Right cardiac atrium (tissue), 5 donors: ENCODE results near the gene AGBL3. TPM values are rescaled to one million over a fixed set of nuclear protein-coding genes. Genes with fewer than 3 reads are reported as not detected.
"Not testable (repeated sequence)": the region's sequence is repeated elsewhere in the genome, so short reads cannot be mapped to it uniquely, and the experiment has no call there.

Experiments used
- ATAC-seq, 2 donors: fragments of 200-7000 bp; cut with Tn5 transposase; one replicate each; pipeline versions ENCODE4 v1.8.0 to v1.9.1; 2020; ENCODE audit warnings: moderate library complexity in 2 of 2, mild to moderate bottlenecking in 1 of 2
- DNase-seq, 3 donors: peaks; one replicate each; pipeline ENCODE4 v3.0.0-alpha.2; 2020
- H3K27ac ChIP-seq: one replicate; pipeline ENCODE4 v1.5.1; 2013; ENCODE audit warnings: mild to moderate bottlenecking, low read length, control low read depth, moderate library complexity
- H3K27me3 ChIP-seq: one replicate; pipeline ENCODE4 v1.6.1; 2013; ENCODE audit not compliant: control insufficient read depth, insufficient read depth
- H3K4me1 ChIP-seq: one replicate; pipeline ENCODE4 v1.6.1; 2013; ENCODE audit warnings: low read length; ENCODE audit not compliant: control insufficient read depth, insufficient read depth
- H3K4me3 ChIP-seq: one replicate; pipeline ENCODE4 v1.5.1; 2013; ENCODE audit warnings: low read length, control low read depth
- H3K9me3 ChIP-seq: one replicate; pipeline ENCODE4 v1.6.1; 2013; ENCODE audit warnings: low read length; ENCODE audit not compliant: control insufficient read depth
- WGBS: extraction: QIAGEN DNeasy Blood & Tissue Kit; methylation state at CpG from one replicate; pipeline ENCODE4 v1.1.7; 2013; 5-methylcytosine and 5-hydroxymethylcytosine counted together
- intact Hi-C, 4 donors: fragments of 100-400 bp; cut with DNase I; formaldehyde crosslinking; loops; one replicate each; pipeline versions ENCODE4 v1.11.0 to v1.14.0; 2022 to 2023
- polyA plus RNA-seq: library from polyadenylated mRNA; stranded (reverse); fragments of 200-250 nt; gene quantifications from one replicate; pipeline ENCODE4 v1.2.3, GENCODE V29; 2013
- total RNA-seq, 4 donors: library from RNA; stranded (reverse); fragmentation: NEBNext Ultra II Directional; extraction: Animal tissue kit (Norgen Biotek cat#: 25700); gene quantifications; one replicate each; pipeline ENCODE4 v1.2.1, GENCODE V29; 2021
- donor health status: healthy with polysubstance abuse.
- donor health status: DM: no; HTN: yes; CAD: no.
- donor health status: DM: no; HTN: no; CAD: no.
- donor health status: DM: no; HTN: yes; CAD: no; lungs with severe emphysema.
- donor health status: DM: yes; HTN: yes; CAD: no.

Gene AGBL3
- total and polyA plus RNA-seq, 5 donors = 0.81 to 3.4 (median 1.8) TPM

GRCh38 chr7:135168489-135169140, 182.3 kb downstream of the AGBL3 start:
- Histone ChIP-seq H3K4me3 (no peak overlapping the region), H3K27ac (no peak overlapping the region), H3K4me1 (peaks cover 24% of the 10 kb centered on the region), H3K27me3 (no peaks in the 10 kb centered on the region), H3K9me3 (no peaks in the 10 kb centered on the region)
- DNase-seq (no peak), ATAC-seq (no peak)
- intact Hi-C loops = loop anchor here in 3 of 4 donors (5.0 to 10.0 kb wide), 4 partner anchors 174 to 484 kb away; partner anchors contain the start of gene AGBL3 (in 2 of the 3)
- 85% methylated on average over 13 of the region's 13 CpGs for WGBS

GRCh38 chr7:135169141-135169963, 183.0 kb downstream of the AGBL3 start:
- DNase-seq (peak in 2 of 3 donors; percentile 64 to 69), ATAC-seq (no peak)
- peaks cover 24% of the 10 kb centered on the region for H3K4me1 ChIP-seq
- H3K9me3 ChIP-seq = no peaks in the 10 kb centered on the region
- peak overlapping the region; percentile 94 for H3K27ac ChIP-seq
- H3K4me3 ChIP-seq = peak overlapping the region; percentile 71
- H3K27me3 ChIP-seq = no peaks in the 10 kb centered on the region
- intact Hi-C loops = loop anchor here in 3 of 4 donors (5.0 to 10.0 kb wide), 4 partner anchors 175 to 485 kb away; partner anchors contain the start of gene AGBL3 (in 2 of the 3)
- 62% methylated on average over 11 of the region's 11 CpGs for WGBS

- H3K27me3 ChIP-seq = no peaks in the 10 kb centered on the region
- peaks cover 21% of the 10 kb centered on the region for H3K4me1 ChIP-seq
- no peak for DNase-seq
- no peaks in the 10 kb centered on the region for H3K9me3 ChIP-seq
- intact Hi-C loops = loop anchor here in 3 of 4 donors (5.0 to 10.0 kb wide), 4 partner anchors 175 to 485 kb away; partner anchors contain the start of gene AGBL3 (in 2 of the 3)
- peak overlapping the region; percentile 71 for H3K4me3 ChIP-seq
- ATAC-seq = no peak
- 3% methylated on average over 17 of the region's 17 CpGs for WGBS
- H3K27ac ChIP-seq = peak overlapping the region; percentile 94
These were observed 183.6 kb downstream of the AGBL3 start for GRCh38 chr7:135169964-135170273.

- peak; percentile 96 to 97 for ATAC-seq
- Histone ChIP-seq H3K27me3 (no peaks in the 10 kb centered on the region), H3K27ac (peak within 1 kb of the TSS; percentile 94), H3K9me3 (no peaks in the 10 kb centered on the region), H3K4me1 (peaks cover 21% of the 10 kb centered on the region), H3K4me3 (peak within 1 kb of the TSS; percentile 71)
- under 1% methylated on average over 77 of the region's 77 CpGs for WGBS
- DNase-seq = peak; percentile 97 to 99 (median 99)
- intact Hi-C loops = no loop called here
These were observed 184.1 kb downstream of the AGBL3 start, which contains the start of gene CYREN for GRCh38 chr7:135170274-135170997. CYREN (minus strand) TSS chr7:135170707; CDS start chr7:135168922, 1,785 bp downstream.

GRCh38 chr7:135170998-135171481, 184.7 kb downstream of the AGBL3 start:
- H3K27me3 ChIP-seq, H3K9me3 ChIP-seq, intact Hi-C loops, DNase-seq, ATAC-seq: not testable (repeated sequence)
- Histone ChIP-seq H3K4me3 (peak overlapping the region; percentile 71), H3K4me1 (peaks cover 19% of the 10 kb centered on the region), H3K27ac (peak overlapping the region; percentile 94)
- 23% methylated on average over 12 of the region's 12 CpGs for WGBS

GRCh38 chr7:135171581-135172291, 185.4 kb downstream of the AGBL3 start:
- DNase-seq = peak; percentile 67 to 78 (median 75)
- H3K4me1 ChIP-seq = peaks cover 16% of the 10 kb centered on the region
- WGBS = 63% methylated on average over 19 of the region's 19 CpGs
- H3K27ac ChIP-seq = peak overlapping the region; percentile 87
- H3K4me3 ChIP-seq, intact Hi-C loops, H3K27me3 ChIP-seq, H3K9me3 ChIP-seq: not testable (repeated sequence)
- peak in 1 of 2 donors; percentile 54 for ATAC-seq

- H3K27ac ChIP-seq, H3K4me3 ChIP-seq, DNase-seq, H3K27me3 ChIP-seq, intact Hi-C loops, H3K4me1 ChIP-seq, H3K9me3 ChIP-seq, ATAC-seq: not testable (repeated sequence)
- 78% methylated on average over 4 of the region's 4 CpGs for WGBS
These were observed 187.6 kb downstream of the AGBL3 start for GRCh38 chr7:135173916-135174315.

- Histone ChIP-seq H3K27ac (no peak overlapping the region), H3K9me3 (no peaks in the 10 kb centered on the region), H3K4me1 (peaks cover 2% of the 10 kb centered on the region), H3K4me3 (no peak overlapping the region), H3K27me3 (no peaks in the 10 kb centered on the region)
- intact Hi-C loops = no loop called here
- DNase-seq (no peak), ATAC-seq (no peak)
- 94% methylated on average over 7 of the region's 7 CpGs for WGBS
These were observed 188.6 kb downstream of the AGBL3 start for GRCh38 chr7:135174941-135175340.

GRCh38 chr7:135175931-135176330, 189.6 kb downstream of the AGBL3 start:
- Histone ChIP-seq H3K4me1 (peaks cover 2% of the 10 kb centered on the region), H3K4me3 (no peak overlapping the region), H3K27me3 (no peaks in the 10 kb centered on the region), H3K9me3 (peaks cover under 1% of the 10 kb centered on the region), H3K27ac (no peak overlapping the region)
- DNase-seq (no peak), ATAC-seq (no peak)
- intact Hi-C loops = no loop called here
- WGBS = 93% methylated on average over 6 of the region's 6 CpGs

GRCh38 chr7:135177028-135177696, 190.9 kb downstream of the AGBL3 start:
- H3K27ac ChIP-seq = no peak overlapping the region
- no peak overlapping the region for H3K4me3 ChIP-seq
- H3K9me3 ChIP-seq = peaks cover 4% of the 10 kb centered on the region
- H3K4me1 ChIP-seq = no peaks in the 10 kb centered on the region
- intact Hi-C loops = no loop called here
- WGBS = 93% methylated on average over 9 of the region's 9 CpGs
- ATAC-seq = no peak
- no peaks in the 10 kb centered on the region for H3K27me3 ChIP-seq
- no peak for DNase-seq
